TTC549 (cell line): Measurements from ENCODE around the gene DGKI.
"Not testable (repeated sequence)": the region's sequence is repeated elsewhere in the genome, so short reads cannot be mapped to it uniquely, and the experiment has no call there.

ENCODE experiments used
- FAIRE-seq: peaks from 2 replicates; lab custom pipeline; 2012; peaks lifted over from hg19 to GRCh38; lab: Jason Lieb, UNC

The DGKI gene

GRCh38 chr7:137835486-137836112 is 11.2 kb downstream of the DGKI start:
- no peak for FAIRE-seq

- no peak for FAIRE-seq
Measured at GRCh38 chr7:137834552-137834951, 12.2 kb downstream of the DGKI start.

- not testable (repeated sequence) for FAIRE-seq
Measured at GRCh38 chr7:137832990-137833389, 13.8 kb downstream of the DGKI start.

DNA sequence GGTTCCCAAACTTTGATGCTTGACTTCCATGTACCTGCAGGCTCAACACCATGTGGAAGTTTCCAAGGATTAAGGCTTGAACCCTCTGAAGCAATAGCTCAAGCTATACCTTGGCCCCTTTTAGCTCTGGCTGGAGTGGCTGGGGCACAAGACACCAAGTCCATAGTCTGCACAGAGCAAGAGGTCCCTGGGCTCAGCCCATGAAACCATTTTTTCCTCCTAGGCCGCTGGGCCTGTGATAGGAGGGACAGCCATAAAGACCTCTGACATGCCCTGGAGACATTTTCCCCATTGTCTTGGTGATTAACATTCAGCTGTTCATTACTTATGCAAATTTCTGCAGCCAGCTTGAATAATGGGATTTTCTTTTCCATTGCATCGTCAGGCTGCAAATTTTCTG is 14.4 kb downstream of the DGKI start:
- FAIRE-seq: no peak

GRCh38 chr7:137831555-137831954 is 15.2 kb downstream of the DGKI start:
- not testable (repeated sequence) for FAIRE-seq

DNA sequence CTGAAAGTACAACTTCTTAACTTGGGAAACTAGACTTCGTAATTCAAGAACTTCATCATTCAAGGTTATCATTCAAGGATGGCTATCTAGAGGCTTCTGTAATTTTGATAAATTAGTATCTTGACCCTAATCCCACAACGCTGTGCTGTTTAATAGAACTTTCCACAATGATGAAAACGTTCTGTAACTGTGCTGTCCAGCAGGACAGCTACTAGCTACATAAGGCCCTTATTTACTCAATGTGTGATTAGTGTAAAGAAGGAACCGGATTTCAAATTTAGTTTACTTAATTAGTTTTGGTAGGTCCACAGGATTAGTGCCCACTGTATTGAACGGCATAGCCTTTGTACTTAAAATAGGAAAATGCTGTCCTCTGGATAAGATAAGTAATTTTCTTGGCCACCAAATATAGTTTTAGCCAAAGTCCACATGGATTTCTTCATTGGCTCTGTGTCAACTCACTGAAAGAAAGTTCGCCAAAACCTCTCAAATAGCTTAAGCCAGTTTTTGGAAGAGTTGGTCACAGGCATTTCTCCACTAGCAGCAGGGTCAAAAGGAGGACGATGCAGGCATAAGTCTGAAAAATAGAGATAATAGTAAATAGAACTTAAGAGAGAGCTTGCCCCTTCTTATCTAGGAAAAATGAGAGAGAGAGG is 17.3 kb downstream of the DGKI start:
- no peak for FAIRE-seq

- no peak for FAIRE-seq
Measured at GRCh38 chr7:137828456-137828855, 18.3 kb downstream of the DGKI start.

GRCh38 chr7:137825489-137825888 is 21.3 kb downstream of the DGKI start:
- no peak for FAIRE-seq

GRCh38 chr7:137820677-137821420 is 25.9 kb downstream of the DGKI start:
- no peak for FAIRE-seq

DNA sequence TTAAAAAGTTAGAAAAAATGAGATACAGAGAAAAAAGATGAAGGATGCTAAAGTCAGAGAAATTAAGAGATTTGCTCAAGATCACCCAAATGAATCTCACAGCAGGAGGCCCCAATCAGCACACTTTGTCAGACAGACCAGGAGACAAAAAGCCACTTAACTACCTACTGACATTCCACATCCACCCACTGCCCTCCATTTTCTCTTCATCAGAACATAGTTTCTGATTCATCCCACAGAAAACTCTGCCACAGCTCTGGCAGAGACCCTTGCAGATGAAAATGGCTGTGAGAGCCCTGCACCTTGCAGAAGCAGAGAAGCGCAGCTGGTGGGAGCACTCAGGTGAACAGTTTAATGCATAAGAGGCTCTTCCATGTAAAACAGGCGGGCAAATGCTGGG is 26.6 kb downstream of the DGKI start:
- no peak for FAIRE-seq

DNA sequence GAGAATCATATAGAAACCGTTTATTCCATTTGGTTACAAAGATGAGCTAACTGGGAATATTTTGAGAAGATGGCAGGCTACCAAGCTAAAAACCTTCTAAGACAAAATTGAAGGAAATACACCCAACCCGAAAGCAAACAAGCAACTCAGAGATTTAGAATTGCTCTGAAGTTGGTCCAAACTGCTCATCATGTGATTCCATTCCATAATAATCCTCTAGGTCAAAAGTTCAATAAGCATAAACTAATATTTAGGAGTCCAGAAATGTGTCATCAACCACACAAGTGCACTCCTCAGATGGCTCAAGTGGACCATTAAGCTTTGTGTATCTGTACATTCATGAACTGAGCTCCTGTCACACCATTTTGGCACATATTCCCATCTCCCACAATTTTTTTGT is 28.7 kb downstream of the DGKI start:
- no peak for FAIRE-seq

GRCh38 chr7:137816696-137817320 is 30.0 kb downstream of the DGKI start:
- no peak for FAIRE-seq

DNA sequence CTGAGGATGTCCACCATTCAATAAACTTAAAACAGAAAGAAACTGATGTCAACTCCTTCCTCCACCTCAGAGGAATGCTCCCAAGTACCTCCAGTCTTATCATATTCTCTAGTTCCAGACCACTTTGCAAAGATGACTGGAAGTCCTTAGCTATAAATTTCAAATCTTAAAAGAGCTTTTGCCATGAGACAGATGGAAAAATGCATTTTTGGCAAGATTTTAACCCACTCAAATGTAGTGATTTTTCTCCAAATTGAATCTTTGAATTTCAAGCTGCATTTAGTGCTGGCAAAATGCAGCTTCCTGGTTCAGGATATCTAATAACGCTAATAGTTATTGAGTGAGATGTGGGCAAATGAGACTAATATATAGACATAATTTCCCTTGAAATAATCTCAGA is 33.2 kb downstream of the DGKI start:
- FAIRE-seq: no peak

DNA sequence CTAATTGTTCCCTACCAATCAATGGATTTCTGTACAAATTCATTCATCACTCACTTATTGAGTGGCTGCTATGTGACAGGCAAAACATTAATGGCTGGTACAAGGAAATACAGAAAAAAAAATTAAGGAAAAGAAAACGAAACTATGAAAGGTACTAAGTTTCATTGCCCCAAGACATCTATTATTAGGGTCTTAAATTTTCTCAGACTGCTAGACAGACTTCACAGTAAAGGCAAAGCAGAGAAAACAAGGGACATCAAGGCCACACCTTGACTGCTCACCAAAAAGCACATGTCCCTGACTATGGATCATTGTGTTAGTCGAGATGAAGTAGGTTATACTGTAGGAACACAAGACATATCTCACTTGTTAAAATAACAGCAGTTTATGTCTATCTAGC is 36.5 kb downstream of the DGKI start:
- no peak for FAIRE-seq

- no peak for FAIRE-seq
Measured at GRCh38 chr7:137804836-137805235, 41.9 kb downstream of the DGKI start.

DNA sequence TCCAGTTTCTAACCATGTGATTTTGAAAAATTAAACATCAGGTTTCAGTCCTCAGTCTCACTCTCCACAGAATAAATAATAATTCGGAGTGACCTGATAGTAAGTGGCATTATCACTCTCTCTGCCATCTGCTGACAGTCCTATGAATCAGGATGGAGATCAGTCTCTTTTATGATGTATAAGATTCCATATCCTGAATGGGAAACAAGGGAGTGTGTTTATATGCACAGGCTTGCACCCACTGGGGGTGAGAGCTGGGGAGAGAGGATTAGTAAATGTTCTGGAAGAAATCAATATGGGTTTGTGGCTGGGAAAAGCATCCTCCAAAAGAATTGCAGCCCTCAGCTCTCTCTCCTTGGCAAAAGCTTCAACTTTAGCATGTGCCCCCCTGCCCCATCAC is 45.3 kb downstream of the DGKI start:
- FAIRE-seq: no peak

- FAIRE-seq: no peak
Measured at GRCh38 chr7:137801003-137801402, 45.8 kb downstream of the DGKI start.

DNA sequence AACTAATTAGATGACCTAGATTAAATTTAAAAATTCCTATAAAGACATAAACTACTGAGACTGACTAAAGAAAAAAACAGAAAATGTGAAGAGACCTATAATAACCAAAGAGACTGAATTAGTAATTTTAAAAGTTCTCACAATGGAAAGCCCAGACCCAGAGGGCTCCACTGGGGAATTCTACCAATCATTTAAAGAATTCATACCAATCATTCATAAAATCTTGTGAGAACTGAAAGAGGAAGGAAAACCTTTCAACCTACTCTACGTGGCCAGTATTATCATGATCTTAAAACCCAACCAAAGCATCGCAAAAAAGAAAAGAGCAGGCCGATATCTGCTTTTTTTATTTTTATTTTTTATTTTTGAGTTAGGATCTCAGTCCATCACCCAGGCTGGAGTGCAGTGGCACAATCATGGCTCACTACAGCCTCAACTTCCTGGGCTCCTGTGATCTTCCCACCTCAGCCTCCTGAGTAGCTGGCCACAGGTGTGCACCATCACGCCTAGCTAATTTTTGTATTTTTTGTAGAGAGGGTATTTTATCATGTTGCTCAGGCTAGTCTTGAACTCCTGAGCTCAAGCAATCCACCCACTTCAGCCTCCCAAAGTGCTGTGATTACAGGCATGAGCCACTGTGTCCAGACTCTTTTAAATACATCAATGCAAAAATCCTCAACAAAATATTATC is 48.6 kb downstream of the DGKI start:
- FAIRE-seq: no peak

GRCh38 chr7:137795211-137795610 is 51.6 kb downstream of the DGKI start:
- no peak for FAIRE-seq

DNA sequence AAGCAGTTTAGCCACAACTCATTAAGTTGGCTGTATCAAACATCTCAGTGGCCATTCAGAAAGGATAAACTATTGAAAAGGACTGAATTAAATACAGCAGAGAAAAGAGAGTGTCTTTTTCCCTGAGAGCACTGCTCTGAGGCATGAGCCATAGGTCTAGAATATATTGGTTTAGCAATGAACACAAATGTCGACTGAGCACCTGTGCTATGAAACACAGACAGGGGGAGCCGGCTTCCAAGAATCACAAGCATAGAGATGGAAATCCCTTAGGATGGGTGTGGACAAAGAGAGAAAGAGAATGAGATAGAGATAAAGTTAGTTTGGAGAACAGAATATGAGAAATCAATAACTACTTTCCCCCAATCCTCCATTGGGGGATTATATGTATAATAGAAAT is 54.8 kb downstream of the DGKI start:
- no peak for FAIRE-seq

- FAIRE-seq: no peak
Measured at GRCh38 chr7:137790828-137791227, 55.9 kb downstream of the DGKI start.

- no peak for FAIRE-seq
Measured at GRCh38 chr7:137789215-137789882, 57.4 kb downstream of the DGKI start.
